K562 (cell line): ENCODE measurements around the gene SIRPB1. TPM values are rescaled to one million over a fixed set of nuclear protein-coding genes. Genes with fewer than 3 reads are reported as not detected.

Source experiments
- ATAC-seq: fragments of 200-7000 bp; cut with Tn5 transposase; 3 replicates; pipeline ENCODE4 v1.9.1; 2020; ENCODE audit warnings: moderate library complexity
- BruUV-seq: library from RNA; stranded (reverse); fragments of 400-500 nt; replicated peaks from 2 replicates; lab custom pipeline; 2021; lab: Mats Ljungman, UMichigan
- CTCF ChIA-PET: fragments of 300-600 bp; formaldehyde crosslinking; extraction: SDS; loops from one replicate; lab custom pipeline; 2021; ENCODE audit warnings: low intra/inter-chr PET ratio; lab: Yijun Ruan, JAX
- POLR2A ChIA-PET: fragments of 300-600, 350-650 bp; sonication (Branson Sonifier 250); formaldehyde crosslinking; extraction: SDS; loops from one replicate; lab custom pipeline; 2021; ENCODE audit warnings: antibody characterized with exemption, inconsistent platforms; lab: Yijun Ruan, JAX
- DNase-seq, 4 experiments: peaks; one replicate each; pipeline versions ENCODE4 v3.0.0 to v3.0.0-alpha.2; 2011 to 2018; ENCODE audit warnings: low spot score in 3 of 4, mixed read lengths in 3 of 4; ENCODE audit errors: extremely low read depth in 1 of 4
- FAIRE-seq: peaks from 2 replicates; lab custom pipeline; 2011; peaks lifted over from hg19 to GRCh38; lab: Jason Lieb, UNC
- H2AFZ ChIP-seq: 2 replicates; pipeline ENCODE4 v1.6.0; 2011; ENCODE audit warnings: low read depth, low read length, control low read depth, inconsistent platforms
- H3K27ac ChIP-seq: fragments of 200-600 bp; 3 replicates; pipeline ENCODE4 v1.8.0; 2011; ENCODE audit warnings: low read depth, mild to moderate bottlenecking, control low read depth, inconsistent platforms, low read length, moderate library complexity, mixed read lengths; ENCODE audit errors: extremely low read depth
- H3K27me3 ChIP-seq, 2 experiments: fragments of 300-600 bp in 1 of 2; 2 replicates in 1 of 2; 3 replicates in 1 of 2; pipeline versions ENCODE4 v1.6.0 to v1.8.0; 2011; ENCODE audit warnings: inconsistent platforms in 2 of 2, low read length in 2 of 2, mild to moderate bottlenecking in 1 of 2, mixed read lengths in 1 of 2, moderate library complexity in 1 of 2; ENCODE audit not compliant: control insufficient read depth in 2 of 2, insufficient read depth in 2 of 2
- H3K36me3 ChIP-seq: fragments of 300-600 bp; 3 replicates; pipeline ENCODE4 v1.8.0; 2011; ENCODE audit warnings: mild to moderate bottlenecking, low read length, inconsistent platforms; ENCODE audit not compliant: control insufficient read depth, insufficient read depth
- H3K4me1 ChIP-seq, 2 experiments: fragments of 200-600 bp in 1 of 2; replicated peaks in 1 of 2; 2 replicates in 1 of 2; 3 replicates in 1 of 2; pipeline versions ENCODE4 v1.5.1 to v1.8.0; 2011; ENCODE audit warnings: inconsistent platforms in 2 of 2, low read length in 2 of 2, mild to moderate bottlenecking in 1 of 2, mixed read lengths in 1 of 2, moderate library complexity in 1 of 2; ENCODE audit not compliant: control insufficient read depth in 2 of 2, insufficient read depth in 2 of 2
- H3K4me2 ChIP-seq: 2 replicates; pipeline ENCODE4 v1.6.1; 2011; ENCODE audit warnings: low read length, control low read depth, inconsistent platforms, mixed read lengths; ENCODE audit not compliant: insufficient read depth
- H3K4me3 ChIP-seq: fragments of 200-600 bp; sonication (generic), shearing (Covaris generic); 2 replicates; pipeline ENCODE4 v1.5.1; 2016; ENCODE audit warnings: control low read depth, inconsistent platforms
- H3K79me2 ChIP-seq: fragments of 200-600 bp; 3 replicates; pipeline ENCODE4 v1.8.0; 2011; ENCODE audit warnings: low read length, inconsistent platforms; ENCODE audit not compliant: control insufficient read depth, insufficient read depth
- H3K9ac ChIP-seq, 2 experiments: 2 replicates each; pipeline versions ENCODE4 v1.6.0 to v1.6.1; 2011; ENCODE audit warnings: low read depth in 2 of 2, low read length in 2 of 2, control low read depth in 1 of 2, inconsistent platforms in 1 of 2, mild to moderate bottlenecking in 1 of 2, mixed read lengths in 1 of 2; ENCODE audit not compliant: insufficient read depth in 1 of 2
- H3K9me1 ChIP-seq: one replicate; pipeline ENCODE4 v1.6.0; 2011; ENCODE audit warnings: inconsistent platforms, mild to moderate bottlenecking, low read length, moderate library complexity; ENCODE audit not compliant: control insufficient read depth, insufficient read depth
- H3K9me3 ChIP-seq: replicated peaks from 2 replicates; pipeline ENCODE4 v1.5.1; 2011; ENCODE audit warnings: low read depth, low read length, inconsistent platforms; ENCODE audit not compliant: control insufficient read depth, insufficient read depth
- H4K20me1 ChIP-seq: replicated peaks from 2 replicates; pipeline ENCODE4 v1.6.1; 2011; ENCODE audit warnings: low read length, inconsistent platforms, mixed read lengths; ENCODE audit not compliant: control insufficient read depth, insufficient read depth
- ADNP ChIP-seq: fragments of 200-800 bp; sonication (Bioruptor generic); IDR thresholded peaks from 2 replicates; pipeline ENCODE4 v1.6.1; 2016; ENCODE audit warnings: missing genetic modification characterization, missing compliant biosample characterization
- RHOXF2B ChIP-seq: fragments of 250-450 bp; sonication (Bioruptor Pico); conservative IDR thresholded peaks from 2 replicates; pipeline ENCODE4 v1.5.1; 2021
- STAT6 ChIP-seq: sonication (generic); formaldehyde crosslinking; IDR thresholded peaks from 2 replicates; pipeline ENCODE4 v1.8.1; 2023; ENCODE audit warnings: mild to moderate bottlenecking, missing genetic modification reagents
- ZFPM2 ChIP-seq: fragments of 250-450 bp; sonication (Bioruptor Pico); IDR thresholded peaks from 2 replicates; pipeline ENCODE4 v1.5.1; 2022; ENCODE audit warnings: mild to moderate bottlenecking
- ZNF282 ChIP-seq: sonication (generic); formaldehyde crosslinking; IDR thresholded peaks from 2 replicates; pipeline ENCODE4 v1.8.1; 2023; ENCODE audit warnings: missing genetic modification reagents
- WGBS: fragments of 100-300 bp; shearing (Covaris generic); methylation state at CpG from one replicate; pipeline ENCODE4 v1.1.6; 2016; ENCODE audit warnings: low coverage, mixed read lengths; ENCODE audit not compliant: insufficient coverage; ENCODE audit errors: missing lambda C conversion rate; 5-methylcytosine and 5-hydroxymethylcytosine counted together
- in situ Hi-C: fragments of 300-500 bp; cut with MboI; formaldehyde crosslinking; loops from 4 replicates; pipeline ENCODE4 v1.15.0; 2018; ENCODE audit warnings: inconsistent platforms, mixed read lengths
- intact Hi-C: fragments of 100-400 bp; cut with micrococcal nuclease; formaldehyde crosslinking; loops from 2 replicates; pipeline ENCODE4 v1.14.2; 2022
- polyA plus RNA-seq, 8 experiments: library from polyadenylated mRNA; depleted of rRNA in 4 of 8; stranded (reverse) in 5 of 8; unstranded in 3 of 8; fragments of >200 nt; fragmentation: Nextera tagmentation in 2 of 8; fragmentation: Illumina TruSeq in 1 of 8; extraction: Ambion mirVana in 2 of 8; extraction: Trizol in 1 of 8; gene quantifications; 2 replicates each; pipeline versions ENCODE4 v1.2.1 to v1.2.3, GENCODE V29; 2011 to 2014; ENCODE audit warnings: inconsistent platforms in 1 of 8, missing spikeins in 1 of 8
- total RNA-seq, 7 experiments: library from RNA; depleted of rRNA in 6 of 7; stranded (reverse); fragments of >200 nt in 6 of 7; fragmentation: Illumina TruSeq in 2 of 7; extraction: Trizol in 2 of 7; gene quantifications; 2 replicates each; pipeline versions ENCODE4 v1.2.1 to v1.2.3, GENCODE V29; 2011 to 2021; ENCODE audit warnings: low replicate concordance in 1 of 7
- TF ChIP-seq, protein P1 (sequence below): sonication (generic); formaldehyde crosslinking; IDR thresholded peaks from 2 replicates; pipeline ENCODE4 v1.8.0; 2022; ENCODE audit warnings: mild to moderate bottlenecking, missing genetic modification reagents, borderline replicate concordance

Gene SIRPB1
- total and polyA plus RNA-seq, 9 of the 15 experiments (the other 6 are each of a cell fraction or from before 2014, with no cell fraction given): not detected

- DNase-seq (no peak), ATAC-seq (no peak), FAIRE-seq (no peak)
- Histone ChIP-seq H3K27ac (no peak overlapping the region), H3K9me3 (no peaks in the 10 kb centered on the region), H3K4me1 (no peaks in the 10 kb centered on the region), H3K4me3 (no peak overlapping the region), H4K20me1 (no peaks in the 10 kb centered on the region), H3K79me2 (no peaks in the 10 kb centered on the region), H3K36me3 (no peaks in the 10 kb centered on the region), H3K27me3 (no peaks in the 10 kb centered on the region; a peak in 1 of 5 replicates), H3K9me1 (no peaks in the 10 kb centered on the region), H3K4me2 (no peak overlapping the region), H2AFZ (no peak overlapping the region), H3K9ac (no peak overlapping the region)
- TF ChIP-seq RHOXF2B (CRISPR knock-in tag): no peak
- TF ChIP-seq, protein P1, sequence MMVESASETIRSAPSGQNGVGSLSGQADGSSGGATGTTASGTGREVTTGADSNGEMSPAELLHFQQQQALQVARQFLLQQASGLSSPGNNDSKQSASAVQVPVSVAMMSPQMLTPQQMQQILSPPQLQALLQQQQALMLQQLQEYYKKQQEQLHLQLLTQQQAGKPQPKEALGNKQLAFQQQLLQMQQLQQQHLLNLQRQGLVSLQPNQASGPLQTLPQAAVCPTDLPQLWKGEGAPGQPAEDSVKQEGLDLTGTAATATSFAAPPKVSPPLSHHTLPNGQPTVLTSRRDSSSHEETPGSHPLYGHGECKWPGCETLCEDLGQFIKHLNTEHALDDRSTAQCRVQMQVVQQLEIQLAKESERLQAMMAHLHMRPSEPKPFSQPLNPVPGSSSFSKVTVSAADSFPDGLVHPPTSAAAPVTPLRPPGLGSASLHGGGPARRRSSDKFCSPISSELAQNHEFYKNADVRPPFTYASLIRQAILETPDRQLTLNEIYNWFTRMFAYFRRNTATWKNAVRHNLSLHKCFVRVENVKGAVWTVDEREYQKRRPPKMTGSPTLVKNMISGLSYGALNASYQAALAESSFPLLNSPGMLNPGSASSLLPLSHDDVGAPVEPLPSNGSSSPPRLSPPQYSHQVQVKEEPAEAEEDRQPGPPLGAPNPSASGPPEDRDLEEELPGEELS (CRISPR knock-in tag): no peak
- TF ChIP-seq ADNP (tag): no peak
- no peak for TF ChIP-seq ZNF282 (CRISPR knock-in tag)
- no peak for TF ChIP-seq ZFPM2 (CRISPR knock-in tag)
- TF ChIP-seq STAT6 (CRISPR knock-in tag): no peak
- POLR2A ChIA-PET: no interaction called here
- BruUV-seq: no TSS peak
- in situ Hi-C loops (no loop called here), intact Hi-C loops (no loop called here)
- WGBS: 0% methylated on average over 5 of the region's 5 CpGs
- CTCF ChIA-PET: interaction anchor here (0.6 kb wide), 1 partner anchor 153 kb away, joined by 3 read pairs; no protein-coding TSS in a partner anchor
Observed at GRCh38 chr20:1656844-1657243, 37.0 kb upstream of the SIRPB1 start.
